ENCODE results near the gene PCDHB15. TPM values are rescaled to one million over a fixed set of nuclear protein-coding genes. Genes with fewer than 3 reads are reported as not detected.
"Not testable (repeated sequence)": the region's sequence is repeated elsewhere in the genome, so short reads cannot be mapped to it uniquely, and the experiment has no call there.

PCDHB15 gene
- total RNA-seq, 1 donor from 2014 or later: 7.8 TPM

DNA sequence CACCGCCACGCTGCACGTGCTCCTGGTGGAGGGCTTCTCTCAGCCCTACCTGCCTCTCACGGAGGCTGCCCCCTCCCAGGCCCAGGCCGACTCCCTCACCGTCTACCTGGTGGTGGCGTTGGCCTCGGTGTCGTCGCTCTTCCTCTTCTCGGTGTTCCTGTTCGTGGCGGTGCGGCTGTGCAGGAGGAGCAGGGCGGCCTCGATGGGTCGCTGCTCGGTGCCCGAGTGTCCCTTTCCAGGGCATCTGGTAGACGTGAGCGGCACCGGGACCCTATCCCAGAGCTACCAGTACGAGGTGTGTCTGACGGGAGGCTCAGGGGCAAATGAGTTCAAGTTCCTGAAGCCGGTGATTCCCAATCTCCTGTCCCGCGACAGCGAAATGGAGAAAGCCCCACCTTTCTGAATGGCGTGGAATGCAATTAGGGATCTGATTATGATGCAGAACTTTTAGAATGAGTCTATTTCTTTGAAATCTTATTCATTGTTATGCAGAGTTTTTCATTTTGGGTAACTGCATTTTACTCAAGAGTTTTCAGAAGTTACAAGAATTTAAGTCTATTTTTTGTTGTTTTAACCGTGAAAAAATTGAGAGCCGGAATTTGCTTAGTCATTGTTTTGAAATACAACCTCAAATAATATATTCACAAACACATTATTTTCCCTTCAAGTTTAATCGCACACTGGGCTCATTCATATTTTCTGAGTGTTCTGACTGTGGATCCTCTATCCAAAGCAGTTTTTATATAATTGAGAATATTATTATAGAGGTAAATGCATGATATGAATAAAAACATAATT lies 8.5 kb upstream of the PCDHB15 start:
- H3K36me3 ChIP-seq: no peaks in the 10 kb centered on the region
- H3K79me2 ChIP-seq (ENCODE audit: low read depth): no peaks in the 10 kb centered on the region
- H2AFZ ChIP-seq (replicated peaks): no peak overlapping the region
- no peak for DNase-seq (ENCODE audit: low spot score)
- no peak overlapping the region for H3K4me3 ChIP-seq
- no peaks in the 10 kb centered on the region for H3K4me1 Mint-ChIP-seq
- no peaks in the 10 kb centered on the region for H4K20me1 ChIP-seq (ENCODE audit: low read depth)
- H3K27ac ChIP-seq: no peak overlapping the region
- H3K9me3 Mint-ChIP-seq: peaks cover 66% of the 10 kb centered on the region
- H3K36me3 Mint-ChIP-seq: peaks cover 11% of the 10 kb centered on the region
- H3K4me3 Mint-ChIP-seq: no peak overlapping the region
- H3K27me3 ChIP-seq: no peaks in the 10 kb centered on the region
- no peak overlapping the region for H3K4me2 ChIP-seq
- H3K4me1 ChIP-seq: no peaks in the 10 kb centered on the region
- no peaks in the 10 kb centered on the region for H3F3A ChIP-seq (ENCODE audit: low read depth)
- TF ChIP-seq EZH2 (IDR thresholded peaks at IDR 0.05): no peak
- TF ChIP-seq, protein P1, sequence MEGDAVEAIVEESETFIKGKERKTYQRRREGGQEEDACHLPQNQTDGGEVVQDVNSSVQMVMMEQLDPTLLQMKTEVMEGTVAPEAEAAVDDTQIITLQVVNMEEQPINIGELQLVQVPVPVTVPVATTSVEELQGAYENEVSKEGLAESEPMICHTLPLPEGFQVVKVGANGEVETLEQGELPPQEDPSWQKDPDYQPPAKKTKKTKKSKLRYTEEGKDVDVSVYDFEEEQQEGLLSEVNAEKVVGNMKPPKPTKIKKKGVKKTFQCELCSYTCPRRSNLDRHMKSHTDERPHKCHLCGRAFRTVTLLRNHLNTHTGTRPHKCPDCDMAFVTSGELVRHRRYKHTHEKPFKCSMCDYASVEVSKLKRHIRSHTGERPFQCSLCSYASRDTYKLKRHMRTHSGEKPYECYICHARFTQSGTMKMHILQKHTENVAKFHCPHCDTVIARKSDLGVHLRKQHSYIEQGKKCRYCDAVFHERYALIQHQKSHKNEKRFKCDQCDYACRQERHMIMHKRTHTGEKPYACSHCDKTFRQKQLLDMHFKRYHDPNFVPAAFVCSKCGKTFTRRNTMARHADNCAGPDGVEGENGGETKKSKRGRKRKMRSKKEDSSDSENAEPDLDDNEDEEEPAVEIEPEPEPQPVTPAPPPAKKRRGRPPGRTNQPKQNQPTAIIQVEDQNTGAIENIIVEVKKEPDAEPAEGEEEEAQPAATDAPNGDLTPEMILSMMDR (IDR thresholded peaks at IDR 0.05): no peak
- no peak for TF ChIP-seq EZH2phosphoT487 (IDR thresholded peaks at IDR 0.05)
- H3K9ac ChIP-seq: no peak overlapping the region
- peaks cover 16% of the 10 kb centered on the region for H3K9me3 ChIP-seq (ENCODE audit: low read depth)
- peaks cover 2% of the 10 kb centered on the region for H3K27me3 Mint-ChIP-seq (ENCODE audit: insufficient read depth, low read depth)
- H3K27ac Mint-ChIP-seq: no peak overlapping the region

GRCh38 chr5:141241496-141241895 lies 3.7 kb upstream of the PCDHB15 start:
- Histone ChIP-seq H4K20me1 (ENCODE audit: low read depth) (no peaks in the 10 kb centered on the region), H3F3A (ENCODE audit: low read depth) (no peaks in the 10 kb centered on the region), H3K4me1 (no peaks in the 10 kb centered on the region), H3K9ac (no peak overlapping the region), H3K79me2 (ENCODE audit: low read depth) (no peaks in the 10 kb centered on the region), H3K27ac (no peak overlapping the region), H3K9me3 (ENCODE audit: low read depth) (peaks cover 15% of the 10 kb centered on the region), H3K4me3 (no peak overlapping the region), H2AFZ (replicated peaks) (no peak overlapping the region), H3K27me3 (no peaks in the 10 kb centered on the region), H3K36me3 (peaks cover 4% of the 10 kb centered on the region), H3K4me2 (no peak overlapping the region)
- Mint-ChIP-seq H3K4me3 (no peak overlapping the region), H3K9me3 (peaks cover 76% of the 10 kb centered on the region), H3K27ac (no peak overlapping the region), H3K27me3 (ENCODE audit: insufficient read depth, low read depth) (no peaks in the 10 kb centered on the region), H3K4me1 (no peaks in the 10 kb centered on the region), H3K36me3 (peaks cover 15% of the 10 kb centered on the region)
- DNase-seq (ENCODE audit: low spot score): no peak
- TF ChIP-seq, protein P1 (IDR thresholded peaks at IDR 0.05): no peak
- TF ChIP-seq EZH2phosphoT487 (IDR thresholded peaks at IDR 0.05) (no peak), EZH2 (IDR thresholded peaks at IDR 0.05) (no peak)

DNA sequence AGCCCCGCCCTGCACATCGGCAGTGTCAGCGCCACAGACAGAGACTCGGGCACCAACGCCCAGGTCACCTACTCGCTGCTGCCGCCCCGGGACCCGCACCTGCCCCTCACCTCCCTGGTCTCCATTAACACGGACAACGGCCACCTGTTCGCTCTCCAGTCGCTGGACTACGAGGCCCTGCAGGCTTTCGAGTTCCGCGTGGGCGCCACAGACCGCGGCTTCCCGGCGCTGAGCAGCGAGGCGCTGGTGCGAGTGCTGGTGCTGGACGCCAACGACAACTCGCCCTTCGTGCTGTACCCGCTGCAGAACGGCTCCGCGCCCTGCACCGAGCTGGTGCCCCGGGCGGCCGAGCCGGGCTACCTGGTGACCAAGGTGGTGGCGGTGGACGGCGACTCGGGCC lies 1.8 kb downstream of the PCDHB15 start:
- not testable (repeated sequence) for H3K4me3 ChIP-seq; H3K79me2 ChIP-seq (ENCODE audit: low read depth); H3K4me1 ChIP-seq; H3K4me3 Mint-ChIP-seq; H3K27me3 Mint-ChIP-seq (ENCODE audit: insufficient read depth, low read depth); H3K9ac ChIP-seq; H3K4me1 Mint-ChIP-seq; H2AFZ ChIP-seq (replicated peaks); H4K20me1 ChIP-seq (ENCODE audit: low read depth); H3K27ac Mint-ChIP-seq; H3K27ac ChIP-seq; H3F3A ChIP-seq (ENCODE audit: low read depth); DNase-seq (ENCODE audit: low spot score); H3K27me3 ChIP-seq; H3K4me2 ChIP-seq
- peaks cover 77% of the 10 kb centered on the region for H3K9me3 Mint-ChIP-seq
- H3K9me3 ChIP-seq (ENCODE audit: low read depth): peaks cover 15% of the 10 kb centered on the region
- H3K36me3 ChIP-seq: peaks cover 18% of the 10 kb centered on the region
- H3K36me3 Mint-ChIP-seq: peaks cover 18% of the 10 kb centered on the region

DNA sequence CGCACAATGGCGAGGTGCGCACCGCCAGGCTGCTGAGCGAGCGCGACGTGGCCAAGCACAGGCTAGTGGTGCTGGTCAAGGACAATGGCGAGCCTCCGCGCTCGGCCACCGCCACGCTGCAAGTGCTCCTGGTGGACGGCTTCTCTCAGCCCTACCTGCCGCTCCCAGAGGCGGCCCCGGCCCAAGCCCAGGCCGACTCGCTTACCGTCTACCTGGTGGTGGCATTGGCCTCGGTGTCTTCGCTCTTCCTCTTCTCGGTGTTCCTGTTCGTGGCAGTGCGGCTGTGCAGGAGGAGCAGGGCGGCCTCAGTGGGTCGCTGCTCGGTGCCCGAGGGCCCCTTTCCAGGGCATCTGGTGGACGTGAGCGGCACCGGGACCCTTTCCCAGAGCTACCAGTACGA lies 2.2 kb downstream of the PCDHB15 start:
- H3K4me2 ChIP-seq; H3K4me3 ChIP-seq; H3F3A ChIP-seq (ENCODE audit: low read depth); H3K4me1 ChIP-seq; H4K20me1 ChIP-seq (ENCODE audit: low read depth); H3K4me1 Mint-ChIP-seq; H3K9ac ChIP-seq; H3K4me3 Mint-ChIP-seq; H3K27ac ChIP-seq; H3K27me3 Mint-ChIP-seq (ENCODE audit: insufficient read depth, low read depth); DNase-seq (ENCODE audit: low spot score); H3K27ac Mint-ChIP-seq; H2AFZ ChIP-seq (replicated peaks); H3K27me3 ChIP-seq; H3K79me2 ChIP-seq (ENCODE audit: low read depth): not testable (repeated sequence)
- Histone ChIP-seq H3K36me3 (peaks cover 18% of the 10 kb centered on the region), H3K9me3 (ENCODE audit: low read depth) (peaks cover 16% of the 10 kb centered on the region)
- H3K9me3 Mint-ChIP-seq: peaks cover 77% of the 10 kb centered on the region
- H3K36me3 Mint-ChIP-seq: peaks cover 18% of the 10 kb centered on the region
